CD4-positive, CD25-positive, alpha-beta regulatory T cell (primary cell): ENCODE measurements around the gene ARHGEF11. TPM values are rescaled to one million over a fixed set of nuclear protein-coding genes. Genes with fewer than 3 reads are reported as not detected.

ENCODE experiments used
- ATAC-seq, 2 donors: fragments of 150-1000 bp; cut with Tn5 transposase; one replicate each; pipeline ENCODE4 v1.10.0; 2021; ENCODE audit warnings: low read depth in 2 of 2, moderate number of reproducible peaks in 2 of 2, moderate library complexity in 1 of 2
- DNase-seq, 3 donors: peaks; one replicate each; pipeline versions ENCODE4 v3.0.0 to v3.0.0-alpha.2; 2012 to 2022; ENCODE audit warnings: mixed read lengths in 1 of 3
- H3K27ac ChIP-seq: one replicate; pipeline ENCODE4 v1.7.0; 2013; ENCODE audit warnings: mild to moderate bottlenecking, low read length; ENCODE audit not compliant: insufficient read depth, poor library complexity, severe bottlenecking
- H3K27me3 ChIP-seq: one replicate; pipeline ENCODE4 v1.7.0; 2013; ENCODE audit warnings: low read length; ENCODE audit not compliant: control insufficient read depth, insufficient read depth
- H3K36me3 ChIP-seq: one replicate; pipeline ENCODE4 v1.7.0; 2013; ENCODE audit warnings: mild to moderate bottlenecking, low read length, moderate library complexity; ENCODE audit not compliant: control insufficient read depth, insufficient read depth
- H3K4me1 ChIP-seq: 2 replicates; pipeline ENCODE4 v1.7.0; 2013; ENCODE audit warnings: mild to moderate bottlenecking, low read length; ENCODE audit not compliant: insufficient read depth, control insufficient read depth, poor library complexity, severe bottlenecking
- H3K4me3 ChIP-seq: one replicate; pipeline ENCODE4 v1.7.0; 2013; ENCODE audit warnings: low read depth, mild to moderate bottlenecking, low read length, moderate library complexity
- H3K9me3 ChIP-seq, 2 experiments: 1 replicate in 1 of 2; 2 replicates in 1 of 2; pipeline ENCODE4 v1.7.0; 2013; ENCODE audit warnings: low read length in 2 of 2, mild to moderate bottlenecking in 1 of 2, moderate library complexity in 1 of 2; ENCODE audit not compliant: control insufficient read depth in 2 of 2
- H3K27ac Mint-ChIP-seq, 3 donors: one replicate each; pipeline ENCODE4 v1.8.0; 2020 to 2022; ENCODE audit warnings: mild to moderate bottlenecking in 3 of 3, mixed read lengths in 3 of 3, moderate library complexity in 2 of 3
- H3K27me3 Mint-ChIP-seq: one replicate; pipeline ENCODE4 v1.8.0; 2022; ENCODE audit warnings: mild to moderate bottlenecking, mixed read lengths
- H3K36me3 Mint-ChIP-seq: one replicate; pipeline ENCODE4 v1.8.0; 2020; ENCODE audit warnings: mixed read lengths
- H3K4me1 Mint-ChIP-seq, 4 donors: one replicate each; pipeline ENCODE4 v1.8.0; 2020 to 2022; ENCODE audit warnings: mixed read lengths in 4 of 4, mild to moderate bottlenecking in 1 of 4
- H3K4me3 Mint-ChIP-seq, 4 donors: one replicate each; pipeline ENCODE4 v1.8.0; 2020 to 2022; ENCODE audit warnings: mild to moderate bottlenecking in 4 of 4, mixed read lengths in 4 of 4, moderate library complexity in 3 of 4
- H3K9me3 Mint-ChIP-seq, 7 donors: one replicate each; pipeline ENCODE4 v1.8.0; 2020 to 2022; ENCODE audit warnings: mixed read lengths in 7 of 7, mild to moderate bottlenecking in 3 of 7, moderate library complexity in 2 of 7
- polyA plus RNA-seq, 4 donors: library from polyadenylated mRNA; unstranded; fragments of 300-500 nt; fragmentation: Illumina TruSeq; gene quantifications; one replicate each; pipeline ENCODE4 v1.2.3, GENCODE V29; 2021
- total RNA-seq: library from RNA; stranded (reverse); gene quantifications from one replicate; pipeline ENCODE4 v1.2.3, GENCODE V29; 2022

ARHGEF11 gene
- total and polyA plus RNA-seq, 5 donors from 2014 or later, result 18.2 to 39.4 (median 20.8) TPM

DNA sequence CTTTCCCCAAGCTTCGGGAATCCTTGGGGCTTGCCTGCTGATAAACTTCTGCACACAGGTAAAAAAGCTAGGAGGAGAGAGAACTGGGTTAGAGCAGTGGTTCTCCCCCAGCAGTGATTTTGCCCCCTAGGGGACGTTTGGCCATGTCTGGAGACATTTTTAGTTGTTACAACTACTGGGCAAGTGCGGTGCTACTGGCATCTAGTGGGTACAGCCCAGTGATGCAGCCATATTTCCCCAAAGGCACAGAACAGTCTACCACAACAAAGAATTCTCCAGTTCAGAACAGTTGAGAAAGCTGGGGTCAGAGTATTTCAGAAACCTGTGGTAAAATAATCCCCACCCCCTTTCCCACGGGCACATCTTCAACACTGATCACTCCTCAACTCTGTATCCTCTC, 83.8 kb downstream of the ARHGEF11 start:
- Mint-ChIP-seq H3K9me3 (peaks cover 0 to 3% (median 0%) of the 10 kb centered on the region in 7 donors), H3K27ac (peak overlapping the region; percentile 22 to 80 (median 75)), H3K27me3 (peaks cover 13% of the 10 kb centered on the region), H3K36me3 (peaks cover 47% of the 10 kb centered on the region), H3K4me3 (peak overlapping the region; percentile 76 to 87 (median 80)), H3K4me1 (peaks cover 13 to 70% (median 41%) of the 10 kb centered on the region in 4 donors)
- H3K27me3 ChIP-seq, result peaks cover 3% of the 10 kb centered on the region
- peak overlapping the region; percentile 39 for H3K4me3 ChIP-seq
- peaks cover 0 to 4% of the 10 kb centered on the region in 2 experiments for H3K9me3 ChIP-seq
- ATAC-seq, result peak; percentile 39 to 41
- H3K27ac ChIP-seq, result no peak overlapping the region
- DNase-seq, result peak in 2 of 3 donors; percentile 53 to 81
- peaks cover 29% of the 10 kb centered on the region for H3K36me3 ChIP-seq
- H3K4me1 ChIP-seq, result peaks cover 32% of the 10 kb centered on the region

DNA sequence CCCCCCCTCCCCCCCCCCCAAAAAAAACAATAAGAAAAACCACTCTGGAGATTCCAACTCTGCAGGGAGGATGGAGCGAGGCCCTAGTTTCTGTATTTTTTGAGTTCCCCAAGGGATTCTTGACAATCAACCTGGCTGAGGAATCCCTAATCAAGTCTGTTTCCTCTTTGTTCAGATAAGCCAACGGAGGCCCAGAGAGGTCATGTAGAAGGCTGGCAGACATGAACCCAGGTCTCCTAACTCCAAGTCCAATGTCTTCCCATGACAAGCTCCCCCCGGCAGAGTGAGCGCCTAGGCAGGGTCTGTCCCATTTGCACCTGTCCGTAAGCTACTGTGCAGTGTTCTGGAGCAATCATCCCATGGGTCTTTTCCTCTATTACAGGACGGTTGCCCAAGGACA, 85.6 kb downstream of the ARHGEF11 start:
- no peak overlapping the region for H3K27ac ChIP-seq
- Mint-ChIP-seq H3K27ac (peak overlapping the region in 1 of 3 donors; percentile 75), H3K4me1 (peaks cover 13 to 62% (median 38%) of the 10 kb centered on the region in 4 donors), H3K36me3 (peaks cover 60% of the 10 kb centered on the region), H3K27me3 (no peaks in the 10 kb centered on the region), H3K9me3 (peaks cover 0 to 3% (median 0%) of the 10 kb centered on the region in 7 donors), H3K4me3 (peak overlapping the region in 2 of 4 donors; percentile 54 to 87)
- H3K36me3 ChIP-seq, result peaks cover 47% of the 10 kb centered on the region
- peaks cover 0 to 4% of the 10 kb centered on the region in 2 experiments for H3K9me3 ChIP-seq
- no peak overlapping the region for H3K4me3 ChIP-seq
- ATAC-seq, result no peak
- H3K4me1 ChIP-seq, result peaks cover 32% of the 10 kb centered on the region
- H3K27me3 ChIP-seq, result no peaks in the 10 kb centered on the region
- no peak for DNase-seq

DNA sequence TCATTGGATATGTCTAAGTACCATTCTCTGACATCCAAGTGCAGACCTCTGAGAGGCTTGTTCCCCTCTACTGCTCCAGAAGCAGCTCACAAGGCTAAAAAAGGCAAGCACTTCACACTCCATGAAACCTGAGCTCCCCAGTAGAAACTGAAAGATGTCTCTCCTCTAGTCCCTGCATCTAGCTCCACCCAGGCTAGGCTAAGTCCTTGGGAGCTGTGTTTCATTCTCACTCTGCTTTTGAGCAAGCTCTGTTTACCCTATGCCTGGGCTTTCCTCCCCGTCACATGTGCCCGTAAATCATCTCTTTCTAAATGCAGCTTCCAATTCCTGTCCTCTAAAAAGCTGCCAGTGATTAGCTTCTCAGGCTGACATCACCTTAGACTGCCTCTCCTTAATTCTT, 86.1 kb downstream of the ARHGEF11 start:
- Histone ChIP-seq H3K36me3 (peaks cover 52% of the 10 kb centered on the region), H3K27me3 (no peaks in the 10 kb centered on the region), H3K4me3 (no peak overlapping the region), H3K27ac (no peak overlapping the region), H3K4me1 (peaks cover 30% of the 10 kb centered on the region), H3K9me3 (peaks cover 0 to 4% of the 10 kb centered on the region in 2 experiments)
- Mint-ChIP-seq H3K9me3 (peaks cover 0 to 3% (median 0%) of the 10 kb centered on the region in 7 donors), H3K36me3 (peaks cover 65% of the 10 kb centered on the region), H3K4me3 (no peak overlapping the region), H3K27ac (peak overlapping the region in 2 of 3 donors; percentile 16 to 45), H3K27me3 (no peaks in the 10 kb centered on the region), H3K4me1 (peaks cover 13 to 62% (median 39%) of the 10 kb centered on the region in 4 donors)
- no peak for DNase-seq
- no peak for ATAC-seq

DNA sequence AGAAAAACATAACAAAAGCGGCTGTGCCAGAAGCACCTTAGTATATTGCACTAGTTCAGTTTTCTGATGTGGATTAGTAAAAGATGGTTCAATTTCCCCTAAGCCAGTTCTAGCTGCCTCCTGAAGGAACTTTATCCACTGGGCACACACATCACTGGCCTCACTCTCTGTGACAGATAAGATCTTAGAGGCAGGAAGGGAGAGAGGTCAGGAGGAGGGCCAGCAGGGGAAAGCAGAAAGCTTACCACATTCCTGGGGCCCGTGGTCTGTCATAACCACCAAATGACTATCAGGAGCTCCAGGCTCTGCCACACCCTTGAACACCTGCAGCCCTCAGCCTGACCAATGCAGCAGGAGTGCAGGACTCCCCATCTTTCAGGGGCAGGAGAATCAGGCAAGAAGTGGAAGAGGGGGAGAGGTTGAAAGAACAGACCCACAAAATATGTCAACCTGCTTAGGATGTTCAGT, 87.3 kb downstream of the ARHGEF11 start:
- no peak overlapping the region for H3K27ac ChIP-seq
- H3K9me3 ChIP-seq, result peaks cover 0 to 4% of the 10 kb centered on the region in 2 experiments
- no peak overlapping the region for H3K4me3 ChIP-seq
- peaks cover 52% of the 10 kb centered on the region for H3K36me3 ChIP-seq
- no peaks in the 10 kb centered on the region for H3K27me3 ChIP-seq
- no peak overlapping the region for H3K4me3 Mint-ChIP-seq
- H3K36me3 Mint-ChIP-seq, result peaks cover 69% of the 10 kb centered on the region
- H3K4me1 ChIP-seq, result peaks cover 19% of the 10 kb centered on the region
- H3K4me1 Mint-ChIP-seq, result peaks cover 5 to 51% (median 29%) of the 10 kb centered on the region in 4 donors
- DNase-seq, result no peak
- H3K27me3 Mint-ChIP-seq, result no peaks in the 10 kb centered on the region
- H3K27ac Mint-ChIP-seq, result peak overlapping the region; percentile 16 to 96 (median 67)
- H3K9me3 Mint-ChIP-seq, result peaks cover 0 to 2% (median 0%) of the 10 kb centered on the region in 7 donors
- no peak for ATAC-seq

DNA sequence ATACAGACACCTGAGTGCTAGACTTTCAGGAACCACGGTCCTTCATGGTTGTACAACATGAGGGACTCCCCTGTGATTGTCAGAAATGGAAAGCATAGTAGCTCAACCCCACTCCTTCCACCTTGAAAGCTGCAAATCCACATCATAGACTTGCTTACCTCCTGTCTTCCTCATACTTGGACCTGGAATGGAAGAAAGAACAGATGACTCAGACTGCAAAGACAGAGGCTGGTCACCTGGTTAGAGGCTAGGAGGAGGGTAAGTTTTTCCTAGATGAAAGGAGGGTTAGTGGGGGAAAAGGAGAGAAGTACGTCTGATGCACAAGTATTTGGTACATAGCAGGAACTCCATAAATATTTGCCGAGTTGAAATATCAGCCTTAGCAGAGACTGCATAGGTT, 87.9 kb downstream of the ARHGEF11 start:
- Histone ChIP-seq H3K9me3 (peaks cover 0 to 4% of the 10 kb centered on the region in 2 experiments), H3K36me3 (peaks cover 57% of the 10 kb centered on the region), H3K4me3 (no peak overlapping the region), H3K27me3 (no peaks in the 10 kb centered on the region), H3K4me1 (peaks cover 14% of the 10 kb centered on the region), H3K27ac (no peak overlapping the region)
- Mint-ChIP-seq H3K36me3 (peaks cover 73% of the 10 kb centered on the region), H3K27ac (peak overlapping the region in 1 of 3 donors; percentile 55), H3K4me3 (no peak overlapping the region), H3K4me1 (peaks cover 5 to 46% (median 26%) of the 10 kb centered on the region in 4 donors), H3K27me3 (no peaks in the 10 kb centered on the region), H3K9me3 (peaks cover 0 to 2% (median 0%) of the 10 kb centered on the region in 7 donors)
- ATAC-seq (no peak), DNase-seq (no peak)

DNA sequence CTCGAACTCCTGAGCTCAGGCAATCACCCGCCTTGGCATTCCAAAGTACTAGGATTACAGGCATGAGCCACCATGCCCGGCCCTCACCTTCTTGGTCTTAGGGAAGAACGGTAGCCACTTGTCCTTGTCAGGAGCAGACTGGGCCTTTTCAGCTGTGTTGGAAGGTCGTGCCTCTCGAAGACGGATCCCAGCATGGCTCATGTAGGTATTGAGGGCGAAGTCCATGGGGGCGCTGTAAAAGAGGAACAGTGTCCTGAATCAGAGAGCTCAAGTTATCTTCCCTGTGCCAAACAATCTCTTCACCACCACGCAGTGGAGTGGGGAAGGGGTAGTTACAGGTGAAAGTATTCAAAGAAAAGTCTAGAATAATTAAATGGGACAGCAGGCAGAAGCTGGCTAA, 89.2 kb downstream of the ARHGEF11 start:
- Mint-ChIP-seq H3K9me3 (no peaks in the 10 kb centered on the region), H3K36me3 (peaks cover 74% of the 10 kb centered on the region), H3K4me1 (peaks cover 5 to 34% (median 19%) of the 10 kb centered on the region in 4 donors), H3K27me3 (no peaks in the 10 kb centered on the region), H3K4me3 (no peak overlapping the region), H3K27ac (no peak overlapping the region)
- Histone ChIP-seq H3K27me3 (no peaks in the 10 kb centered on the region), H3K36me3 (peaks cover 66% of the 10 kb centered on the region), H3K9me3 (no peaks in the 10 kb centered on the region), H3K4me3 (no peak overlapping the region), H3K27ac (no peak overlapping the region), H3K4me1 (peaks cover under 1% of the 10 kb centered on the region)
- ATAC-seq (no peak), DNase-seq (no peak)

DNA sequence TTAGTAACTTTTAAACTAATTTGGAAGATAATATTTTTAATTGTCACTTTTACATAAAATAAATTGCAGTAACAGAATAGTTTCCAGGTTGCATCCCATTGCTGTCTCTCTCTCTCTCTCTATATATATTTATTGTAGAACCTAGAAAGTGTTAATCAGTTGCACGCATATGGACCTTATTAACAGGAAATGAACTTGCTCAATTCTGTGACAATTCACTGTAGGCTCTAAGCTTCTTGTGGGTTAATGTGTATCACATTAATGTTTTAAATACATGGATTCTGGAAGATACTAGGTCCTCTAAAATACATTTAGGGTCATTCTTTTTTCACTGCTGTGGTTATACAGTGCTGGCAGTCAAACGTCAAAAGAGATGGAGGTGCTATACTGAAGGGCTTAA, 92.0 kb downstream of the ARHGEF11 start:
- Mint-ChIP-seq H3K27me3 (no peaks in the 10 kb centered on the region), H3K4me1 (peaks cover 0 to 12% (median 9%) of the 10 kb centered on the region in 4 donors), H3K27ac (no peak overlapping the region), H3K4me3 (no peak overlapping the region), H3K9me3 (no peaks in the 10 kb centered on the region), H3K36me3 (peaks cover 73% of the 10 kb centered on the region)
- Histone ChIP-seq H3K4me1 (no peaks in the 10 kb centered on the region), H3K9me3 (no peaks in the 10 kb centered on the region), H3K36me3 (peaks cover 78% of the 10 kb centered on the region), H3K27me3 (no peaks in the 10 kb centered on the region), H3K27ac (no peak overlapping the region), H3K4me3 (no peak overlapping the region)
- ATAC-seq, result no peak
- DNase-seq, result no peak

DNA sequence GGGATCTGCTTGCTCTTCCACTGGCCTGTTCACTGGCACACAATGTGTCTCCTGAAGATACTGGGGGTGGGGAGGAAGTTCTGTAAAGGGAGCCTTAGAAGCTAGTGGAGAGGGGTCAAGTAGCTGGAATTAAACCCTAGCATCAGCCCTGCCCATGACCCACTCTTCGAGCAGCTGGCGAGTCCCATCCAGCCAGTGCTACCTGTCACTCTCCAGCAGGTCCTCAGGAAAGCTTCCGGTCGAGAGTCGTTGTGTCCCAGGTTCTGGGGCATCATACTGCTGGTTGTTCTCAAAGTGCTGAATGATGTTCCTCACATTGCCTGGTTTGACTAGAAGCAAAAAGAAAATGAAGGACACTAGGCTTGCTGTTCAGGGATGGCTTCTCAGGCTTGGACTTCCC, 94.2 kb downstream of the ARHGEF11 start:
- Histone ChIP-seq H3K27ac (no peak overlapping the region), H3K4me1 (no peaks in the 10 kb centered on the region), H3K27me3 (no peaks in the 10 kb centered on the region), H3K36me3 (peaks cover 78% of the 10 kb centered on the region), H3K4me3 (no peak overlapping the region), H3K9me3 (no peaks in the 10 kb centered on the region)
- Mint-ChIP-seq H3K9me3 (no peaks in the 10 kb centered on the region), H3K36me3 (peaks cover 63% of the 10 kb centered on the region), H3K27ac (no peak overlapping the region), H3K4me3 (no peak overlapping the region), H3K27me3 (no peaks in the 10 kb centered on the region), H3K4me1 (peaks cover 0 to 6% (median 4%) of the 10 kb centered on the region in 4 donors)
- ATAC-seq (no peak), DNase-seq (no peak)
